G401.6 (cell line): ENCODE results near the gene SLX9.

ENCODE experiments used
- FAIRE-seq: peaks from 2 replicates; lab custom pipeline; 2012; peaks lifted over from hg19 to GRCh38; lab: Jason Lieb, UNC

The SLX9 gene

GRCh38 chr21:45003331-45004058, 63.7 kb downstream of the SLX9 start:
- no peak for FAIRE-seq

DNA sequence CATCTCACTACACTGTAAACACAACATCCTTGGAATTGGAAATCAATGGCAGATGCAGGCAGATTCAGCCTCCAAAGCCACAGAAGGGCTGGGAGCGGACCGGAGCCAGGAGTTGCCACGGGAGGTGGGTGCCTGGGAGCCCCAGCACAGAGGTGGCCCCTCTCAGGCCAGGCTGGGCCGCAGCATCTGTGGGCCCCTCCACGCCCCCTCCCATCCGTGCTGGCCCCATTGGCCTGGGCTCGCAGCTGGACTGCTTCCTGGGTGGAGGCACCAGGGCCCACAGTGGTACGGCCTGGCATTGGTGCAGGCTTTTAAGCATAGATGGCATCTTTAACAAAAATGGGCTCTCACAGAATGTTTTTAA, 64.2 kb downstream of the SLX9 start:
- no peak for FAIRE-seq

DNA sequence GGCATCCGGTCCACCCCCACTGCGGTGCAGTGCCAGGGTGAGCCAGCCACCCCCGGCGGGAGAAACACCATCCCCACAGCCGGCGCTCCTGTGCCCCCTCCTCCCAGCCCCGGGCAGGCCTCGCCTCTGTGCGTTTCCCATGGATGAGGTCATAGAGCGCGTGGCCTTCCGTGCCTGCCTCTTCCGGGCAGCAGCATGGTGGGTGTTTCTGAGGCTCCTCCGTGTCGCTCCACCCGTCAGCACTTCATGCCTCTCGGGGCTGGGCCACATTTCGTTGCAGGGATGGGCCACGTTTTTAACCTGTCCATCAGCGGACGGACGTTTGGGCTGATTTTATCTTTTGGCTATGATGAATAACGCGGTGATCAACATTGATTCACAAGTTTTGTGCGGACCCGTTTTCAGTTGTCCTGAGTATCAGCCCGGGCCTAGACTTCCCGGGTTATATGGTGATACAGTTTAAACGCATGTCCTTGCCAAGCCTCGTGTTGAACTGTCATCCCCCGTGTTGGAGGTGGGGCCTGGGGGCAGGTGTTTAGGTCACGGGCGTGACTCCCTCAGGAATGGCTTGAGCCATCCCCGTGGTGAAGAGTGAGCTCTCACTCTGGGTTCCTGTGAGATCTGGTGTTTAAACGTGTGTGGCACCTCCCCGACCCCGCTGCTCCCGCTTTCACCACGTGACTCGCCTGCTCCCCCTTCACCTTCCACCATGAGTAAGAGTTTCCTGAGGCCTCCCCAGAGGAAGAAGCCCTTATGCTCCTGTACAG, 64.8 kb downstream of the SLX9 start:
- FAIRE-seq = no peak

GRCh38 chr21:45006536-45007095, 66.8 kb downstream of the SLX9 start:
- no peak for FAIRE-seq

DNA sequence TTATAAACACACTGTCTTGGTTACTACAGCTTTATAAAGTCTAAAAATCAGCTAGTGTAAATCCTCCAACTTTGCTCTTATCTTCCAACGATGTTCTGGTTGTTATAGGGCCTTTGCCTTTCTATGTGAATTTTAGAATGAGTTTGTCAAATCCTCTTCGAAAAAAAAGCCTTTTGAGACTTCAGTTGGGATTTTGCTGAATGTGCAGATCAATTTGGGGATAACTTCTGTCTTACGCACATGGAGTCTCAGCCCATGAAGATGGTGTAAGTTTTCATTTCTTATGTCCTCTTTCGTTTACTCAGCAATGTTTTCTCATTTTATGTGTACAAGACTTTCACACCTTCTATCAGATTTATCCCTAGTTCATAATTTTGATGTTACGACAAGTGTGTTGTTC, 69.8 kb downstream of the SLX9 start:
- no peak for FAIRE-seq

DNA sequence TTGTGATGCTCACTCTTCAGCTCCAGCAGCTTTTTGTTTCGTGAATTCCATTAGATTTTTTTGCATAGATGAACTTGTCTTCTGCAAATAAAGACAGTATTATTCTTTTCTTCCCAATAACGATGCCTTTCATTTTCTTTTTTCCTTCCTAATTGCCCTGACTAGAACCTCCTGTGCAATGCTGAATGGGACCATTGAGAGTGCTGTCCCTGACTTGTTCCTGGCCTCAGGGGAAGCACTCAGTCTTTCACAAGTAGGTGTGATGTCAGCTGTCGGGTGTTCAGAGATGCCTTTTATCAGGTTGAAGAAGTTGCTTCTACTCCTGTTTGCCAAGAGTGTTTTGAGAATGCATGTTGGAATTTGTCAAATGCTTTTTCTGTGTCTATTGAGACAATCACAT, 70.3 kb downstream of the SLX9 start:
- no peak for FAIRE-seq

DNA sequence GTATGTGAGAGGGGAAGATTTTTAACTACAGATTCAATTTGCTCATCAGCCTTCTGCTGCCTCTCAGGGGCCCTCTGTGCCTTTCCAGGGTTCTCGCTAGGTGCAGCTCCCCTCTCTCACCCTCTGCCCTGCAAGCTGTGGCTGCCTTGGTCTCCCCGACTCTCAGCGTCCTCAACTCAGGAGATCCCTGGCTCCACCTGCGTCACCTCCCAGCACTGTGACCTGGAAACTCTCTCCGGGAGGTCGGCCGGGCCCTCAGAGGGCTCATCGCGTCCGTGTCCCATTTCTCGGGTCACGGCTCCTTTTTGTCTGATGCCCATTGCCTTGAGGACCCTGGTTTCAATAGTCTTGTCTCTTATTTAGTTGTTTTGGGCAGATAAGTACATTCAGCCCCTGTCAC, 71.0 kb downstream of the SLX9 start:
- FAIRE-seq = no peak

DNA sequence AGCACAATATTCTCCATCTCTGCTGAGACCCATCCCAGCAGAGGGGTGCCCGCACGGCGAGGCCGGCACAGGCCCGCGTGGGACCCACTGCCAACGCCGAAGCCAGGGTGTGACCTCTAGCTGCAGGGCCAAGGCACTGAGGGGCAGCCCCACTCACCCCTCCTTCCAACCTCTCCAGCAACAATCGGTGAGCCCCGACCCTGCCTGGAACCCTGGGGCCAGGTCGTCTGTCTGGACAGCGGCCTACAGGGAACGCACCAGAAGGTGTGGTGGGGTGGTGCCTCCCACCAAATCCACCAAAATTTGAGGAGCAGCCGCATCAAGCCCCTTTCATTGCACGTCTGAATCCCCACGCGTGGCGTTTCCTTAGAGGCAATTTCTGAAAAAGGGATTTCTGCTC, 71.6 kb downstream of the SLX9 start:
- no peak for FAIRE-seq

DNA sequence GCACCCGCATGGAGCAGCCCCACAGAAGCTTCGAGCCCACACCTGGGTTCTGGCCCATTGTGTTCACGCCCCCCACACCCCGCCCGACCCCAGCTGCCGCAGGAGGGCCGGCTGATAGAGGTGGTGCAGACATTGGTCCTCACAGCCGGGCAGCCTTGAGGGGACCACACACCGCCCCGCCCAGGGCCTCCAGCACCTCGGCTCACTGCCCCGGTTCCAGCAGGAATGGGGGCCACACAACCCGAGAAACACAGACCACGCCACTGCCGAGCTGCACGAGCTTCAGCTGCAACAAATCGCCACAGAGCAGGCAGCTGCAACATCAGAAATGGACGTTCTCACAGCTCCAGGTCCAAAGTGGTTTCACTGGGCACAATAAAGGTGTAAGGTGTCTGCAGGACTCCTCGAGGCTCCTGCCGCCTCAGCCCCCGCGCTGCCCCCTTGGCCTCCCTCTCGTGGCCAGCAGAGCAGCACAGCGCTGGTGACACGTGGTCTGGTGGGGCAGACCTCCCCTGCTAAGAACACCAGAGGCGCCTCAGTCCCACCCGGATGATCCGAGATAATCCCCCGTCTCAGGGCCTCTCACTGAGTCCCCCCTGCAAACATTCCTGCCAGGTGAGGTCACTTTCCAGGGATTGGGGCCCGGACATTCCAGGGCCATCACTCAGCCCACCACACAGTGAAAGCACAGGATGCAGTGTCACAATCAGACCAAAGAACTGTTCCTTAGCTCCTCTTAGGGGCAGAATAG, 72.3 kb downstream of the SLX9 start:
- peak; percentile 97 for FAIRE-seq

DNA sequence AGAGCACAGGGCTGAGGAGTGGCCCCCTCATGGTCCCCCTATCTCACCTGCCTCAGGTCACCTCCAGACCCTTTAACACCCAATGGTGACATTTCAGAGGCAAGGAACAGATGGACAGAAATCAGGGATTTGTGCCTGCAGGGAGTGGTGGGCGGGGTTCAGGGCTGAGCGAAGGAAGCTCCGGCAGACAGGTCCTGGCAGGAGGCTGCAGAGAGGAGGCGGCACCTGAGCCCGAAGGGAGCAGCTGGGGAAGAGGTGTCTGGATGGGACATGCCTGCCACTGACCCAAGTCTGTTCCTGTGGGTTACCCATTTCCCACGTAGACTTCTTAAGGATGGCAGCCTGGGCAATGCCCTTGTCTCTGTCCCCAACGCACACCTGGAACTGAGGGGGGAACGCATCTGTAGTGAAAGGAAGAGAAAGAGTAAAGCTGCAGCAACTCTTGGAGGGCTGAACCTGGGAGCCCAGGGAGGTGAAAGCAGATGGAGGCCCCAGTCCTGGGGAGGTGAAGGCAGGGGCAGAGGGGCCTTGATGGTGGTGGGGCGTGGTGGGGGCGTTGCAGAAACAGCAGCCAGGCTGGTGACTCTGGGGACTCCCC, 72.9 kb downstream of the SLX9 start:
- no peak for FAIRE-seq

DNA sequence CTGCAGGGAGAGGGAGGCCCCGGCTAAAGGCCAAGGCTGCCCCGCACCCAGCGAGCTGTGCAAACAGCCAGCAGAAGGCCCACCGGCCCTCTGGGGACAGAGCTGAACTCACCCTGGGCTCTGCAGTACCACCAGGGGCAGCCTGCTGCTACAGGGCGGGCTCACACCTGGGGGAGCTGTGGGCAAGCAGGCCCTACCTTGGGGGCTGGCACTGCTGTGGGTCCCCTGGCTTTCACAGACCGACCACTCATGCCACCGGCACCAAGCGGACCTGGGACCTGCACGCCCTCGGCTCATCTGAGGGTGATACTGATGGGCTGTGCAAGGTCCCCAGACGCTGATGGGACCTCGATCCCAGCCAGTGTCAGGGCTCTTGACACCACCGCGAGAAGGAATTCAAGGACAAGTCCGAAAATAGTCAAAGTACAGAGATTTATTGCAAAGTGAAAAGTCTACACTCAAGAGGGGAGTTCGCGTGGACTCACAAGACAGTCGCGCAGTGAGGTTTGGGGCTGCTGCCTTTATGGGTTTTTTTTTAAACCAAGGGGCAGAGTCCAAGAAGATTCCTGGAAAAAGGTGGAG, 73.5 kb downstream of the SLX9 start:
- FAIRE-seq = no peak

DNA sequence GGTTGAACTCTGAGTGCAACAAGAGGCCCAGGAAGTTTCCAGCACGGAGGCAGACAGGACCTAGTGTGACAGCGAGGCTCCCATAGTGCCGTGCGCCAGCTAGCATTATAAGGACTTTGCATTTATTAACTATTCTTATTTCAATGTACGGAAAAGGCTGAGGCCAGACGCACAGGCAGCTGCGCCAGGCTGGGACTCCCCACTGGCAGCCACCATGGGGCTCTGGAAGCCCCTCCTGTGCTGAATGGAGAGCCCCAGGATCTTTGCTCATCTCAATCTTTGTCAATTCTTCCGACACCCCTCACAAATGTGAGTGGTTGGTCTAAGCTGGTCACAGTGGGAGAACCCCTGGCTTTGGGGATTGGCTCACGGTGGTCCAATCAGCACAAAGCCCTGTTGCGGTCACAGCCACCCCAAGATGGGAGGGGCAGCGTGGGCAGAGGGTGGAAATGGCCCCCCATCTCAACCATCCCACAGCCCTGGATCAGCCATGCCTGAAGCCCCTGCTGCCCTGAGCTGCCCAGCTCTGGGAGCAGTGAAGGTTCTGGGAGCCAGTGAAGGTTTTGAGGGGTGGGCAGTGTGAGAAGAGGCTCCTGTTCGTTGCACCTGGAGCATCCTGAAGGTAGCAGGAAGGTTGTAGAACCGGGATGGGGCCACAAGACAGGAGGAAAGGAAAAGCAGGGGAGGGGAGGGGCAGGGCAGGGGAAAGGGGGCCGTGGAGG, 75.1 kb downstream of the SLX9 start:
- FAIRE-seq = no peak

DNA sequence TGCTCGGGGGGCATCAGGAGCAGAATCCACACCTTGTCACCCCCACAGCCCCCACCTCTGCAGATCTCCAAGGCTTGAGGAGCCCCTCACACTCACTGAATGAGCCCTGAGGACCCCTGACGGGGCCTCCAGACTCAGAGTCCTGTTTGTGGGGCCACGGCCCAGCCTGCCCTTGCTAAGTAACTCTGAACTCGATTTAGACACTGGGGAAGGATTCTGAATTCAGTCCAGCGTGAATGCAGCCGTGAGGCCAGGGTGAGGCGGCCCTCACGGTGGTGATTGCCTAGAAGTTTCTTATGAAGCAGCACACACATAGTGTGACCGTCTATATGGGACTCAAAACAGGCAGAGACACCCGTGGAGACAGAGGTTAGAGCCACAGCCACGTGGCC, 75.6 kb downstream of the SLX9 start:
- no peak for FAIRE-seq

- FAIRE-seq = no peak
These were observed 76.2 kb downstream of the SLX9 start for GRCh38 chr21:45016031-45016405.

DNA sequence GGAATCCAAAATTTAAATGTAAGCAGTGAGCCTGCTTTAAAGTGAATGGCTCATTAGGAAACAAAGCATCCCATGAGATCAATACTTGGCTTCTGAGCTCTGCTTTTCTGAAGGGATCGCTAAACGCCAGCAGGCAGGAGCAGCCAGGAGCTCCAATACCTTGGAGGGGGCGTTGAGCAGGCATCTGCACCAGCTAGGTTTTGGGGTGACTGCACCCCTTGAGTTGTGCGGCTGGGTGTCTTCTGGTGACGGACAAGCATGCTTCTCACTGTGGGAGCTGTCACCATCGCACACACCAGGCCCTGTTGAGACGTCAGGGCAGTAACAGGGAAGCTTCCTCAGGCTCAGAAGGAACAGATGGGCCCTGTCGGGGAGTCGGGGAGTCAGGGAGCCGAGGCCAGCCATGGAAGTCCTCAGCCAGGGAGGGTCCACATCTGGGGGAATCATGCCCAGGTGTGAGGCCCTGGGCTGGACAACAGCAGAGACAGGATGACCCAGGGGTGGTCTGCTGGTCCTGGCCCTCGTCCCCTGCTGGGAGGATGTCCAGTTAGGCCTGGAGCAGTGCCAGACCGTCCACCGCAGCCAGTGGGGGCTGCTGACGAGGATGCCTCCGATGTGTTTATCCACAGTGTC, 76.7 kb downstream of the SLX9 start:
- FAIRE-seq = no peak

- FAIRE-seq = no peak
These were observed 77.5 kb downstream of the SLX9 start for GRCh38 chr21:45017039-45017960.

GRCh38 chr21:45018131-45019075, 78.6 kb downstream of the SLX9 start:
- FAIRE-seq = no peak

GRCh38 chr21:45019076-45019886, 79.5 kb downstream of the SLX9 start:
- FAIRE-seq = no peak
